ENCODE measurements around the gene PAM16.
A peak's percentile ranks its signal among the peaks of the same experiment; 100 is the strongest.

The PAM16 gene

DNA sequence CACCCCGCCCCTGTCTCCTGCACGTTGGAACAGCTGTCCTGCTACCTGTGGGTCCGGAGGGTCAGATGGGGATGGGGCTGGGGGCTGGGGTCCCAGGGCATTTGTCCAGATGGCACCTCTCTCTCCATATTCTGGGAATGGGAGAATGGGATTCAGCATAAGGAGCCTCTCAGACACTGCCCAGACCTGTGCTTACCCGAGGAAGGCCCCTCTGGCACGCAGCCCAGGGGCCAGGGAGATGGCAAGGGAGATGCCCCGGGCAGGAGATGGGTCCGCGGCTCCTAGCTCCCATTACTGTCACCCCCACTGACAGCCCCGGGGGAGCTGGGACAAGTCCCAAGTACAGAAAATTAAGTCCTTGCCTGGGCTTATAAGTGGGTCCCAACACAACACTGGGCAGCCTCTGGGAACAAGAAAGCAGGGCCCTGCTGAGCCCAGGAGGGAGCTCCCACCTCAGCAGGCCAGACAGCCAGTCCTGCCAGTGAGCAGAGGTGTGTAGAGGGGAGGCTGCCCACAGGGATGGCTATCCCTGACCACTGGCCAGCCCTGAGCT lies 22.3 kb upstream of the PAM16 start:
- 81% methylated on average over 7 of the region's 9 CpGs for WGBS (ENCODE audit: insufficient coverage)
- Histone ChIP-seq H3K4me3 (ENCODE audit: control insufficient read depth in 1 of 7, extremely low read depth in 1 of 7, insufficient read depth in 4 of 7, low read depth in 2 of 7, low read length in 6 of 7) (no peak overlapping the region), H3K27ac (ENCODE audit: insufficient read depth in 1 of 2, low read depth in 1 of 2, low read length in 2 of 2, poor library complexity in 1 of 2, severe bottlenecking in 2 of 2) (no peak overlapping the region), H3K36me3 (ENCODE audit: control insufficient read depth in 4 of 4, insufficient read depth in 4 of 4, low read length in 3 of 4) (peaks cover 0 to 18% (median 4%) of the 10 kb centered on the region in 4 experiments), H3K9me3 (ENCODE audit: control extremely low read depth in 1 of 5, control insufficient read depth in 4 of 5, insufficient read depth in 2 of 5, low read depth in 1 of 5, low read length in 4 of 5) (no peaks in the 10 kb centered on the region), H3K4me1 (ENCODE audit: control extremely low read depth in 1 of 4, control insufficient read depth in 4 of 4, insufficient read depth in 4 of 4, low read length in 3 of 4) (peaks cover 0 to 15% (median 12%) of the 10 kb centered on the region in 4 experiments), H3K27me3 (replicated peaks in 2 of 5; ENCODE audit: control insufficient read depth in 4 of 5, insufficient read depth in 5 of 5, low read length in 4 of 5) (peaks cover 0 to 8% (median 0%) of the 10 kb centered on the region in 5 experiments)
- CTCF ChIA-PET: interaction anchor here (1.0 to 2.3 kb wide), 2 partner anchors 29 to 31 kb away, joined by 3 to 10 read pairs; no protein-coding TSS in a partner anchor
- POLR2A ChIA-PET: no interaction called here
- no peak for DNase-seq

GRCh38 chr16:4372578-4373355 lies 21.6 kb upstream of the PAM16 start:
- H3K27ac ChIP-seq (ENCODE audit: insufficient read depth in 1 of 2, low read depth in 1 of 2, low read length in 2 of 2, poor library complexity in 1 of 2, severe bottlenecking in 2 of 2): no peak overlapping the region
- DNase-seq: no peak
- peaks cover 0 to 18% (median 4%) of the 10 kb centered on the region in 4 experiments for H3K36me3 ChIP-seq (ENCODE audit: control insufficient read depth in 4 of 4, insufficient read depth in 4 of 4, low read length in 3 of 4)
- H3K4me3 ChIP-seq (ENCODE audit: control insufficient read depth in 1 of 7, extremely low read depth in 1 of 7, insufficient read depth in 4 of 7, low read depth in 2 of 7, low read length in 6 of 7): peak overlapping the region in 3 of 7 experiments; percentile 52 to 68 (median 60)
- peaks cover 0 to 15% (median 12%) of the 10 kb centered on the region in 4 experiments for H3K4me1 ChIP-seq (ENCODE audit: control extremely low read depth in 1 of 4, control insufficient read depth in 4 of 4, insufficient read depth in 4 of 4, low read length in 3 of 4)
- 92% methylated on average over 5 of the region's 10 CpGs for WGBS (ENCODE audit: insufficient coverage)
- ChIA-PET POLR2A (no interaction called here), CTCF (interaction anchor here (1.0 to 2.3 kb wide), 2 partner anchors 30 to 31 kb away, joined by 3 to 10 read pairs; no protein-coding TSS in a partner anchor)
- H3K27me3 ChIP-seq (replicated peaks in 2 of 5; ENCODE audit: control insufficient read depth in 4 of 5, insufficient read depth in 5 of 5, low read length in 4 of 5): peaks cover 0 to 8% (median 0%) of the 10 kb centered on the region in 5 experiments
- H3K9me3 ChIP-seq (ENCODE audit: control extremely low read depth in 1 of 5, control insufficient read depth in 4 of 5, insufficient read depth in 2 of 5, low read depth in 1 of 5, low read length in 4 of 5): no peaks in the 10 kb centered on the region

- DNase-seq: peak; percentile 18 to 54 (median 51)
- H3K27me3 ChIP-seq (replicated peaks in 2 of 5; ENCODE audit: control insufficient read depth in 4 of 5, insufficient read depth in 5 of 5, low read length in 4 of 5): peaks cover 0 to 8% (median 0%) of the 10 kb centered on the region in 5 experiments
- ChIA-PET CTCF (interaction anchor here (2.3 kb wide), 1 partner anchor 31 kb away, joined by 10 read pairs; no protein-coding TSS in a partner anchor), POLR2A (interaction anchor here (0.5 kb wide), 1 partner anchor 71 kb away, joined by 3 read pairs; no protein-coding TSS in a partner anchor)
- peaks cover 0 to 15% (median 12%) of the 10 kb centered on the region in 4 experiments for H3K4me1 ChIP-seq (ENCODE audit: control extremely low read depth in 1 of 4, control insufficient read depth in 4 of 4, insufficient read depth in 4 of 4, low read length in 3 of 4)
- H3K9me3 ChIP-seq (ENCODE audit: control extremely low read depth in 1 of 5, control insufficient read depth in 4 of 5, insufficient read depth in 2 of 5, low read depth in 1 of 5, low read length in 4 of 5): no peaks in the 10 kb centered on the region
- WGBS (ENCODE audit: insufficient coverage): 10% methylated on average over 23 of the region's 43 CpGs
- H3K36me3 ChIP-seq (ENCODE audit: control insufficient read depth in 4 of 4, insufficient read depth in 4 of 4, low read length in 3 of 4): peaks cover 0 to 20% (median 8%) of the 10 kb centered on the region in 4 experiments
- H3K4me3 ChIP-seq (ENCODE audit: control insufficient read depth in 1 of 7, extremely low read depth in 1 of 7, insufficient read depth in 4 of 7, low read depth in 2 of 7, low read length in 6 of 7): peak overlapping the region; percentile 24 to 68 (median 52)
- H3K27ac ChIP-seq (ENCODE audit: insufficient read depth in 1 of 2, low read depth in 1 of 2, low read length in 2 of 2, poor library complexity in 1 of 2, severe bottlenecking in 2 of 2): no peak overlapping the region
These were observed 21.0 kb upstream of the PAM16 start for GRCh38 chr16:4372001-4372577.

DNA sequence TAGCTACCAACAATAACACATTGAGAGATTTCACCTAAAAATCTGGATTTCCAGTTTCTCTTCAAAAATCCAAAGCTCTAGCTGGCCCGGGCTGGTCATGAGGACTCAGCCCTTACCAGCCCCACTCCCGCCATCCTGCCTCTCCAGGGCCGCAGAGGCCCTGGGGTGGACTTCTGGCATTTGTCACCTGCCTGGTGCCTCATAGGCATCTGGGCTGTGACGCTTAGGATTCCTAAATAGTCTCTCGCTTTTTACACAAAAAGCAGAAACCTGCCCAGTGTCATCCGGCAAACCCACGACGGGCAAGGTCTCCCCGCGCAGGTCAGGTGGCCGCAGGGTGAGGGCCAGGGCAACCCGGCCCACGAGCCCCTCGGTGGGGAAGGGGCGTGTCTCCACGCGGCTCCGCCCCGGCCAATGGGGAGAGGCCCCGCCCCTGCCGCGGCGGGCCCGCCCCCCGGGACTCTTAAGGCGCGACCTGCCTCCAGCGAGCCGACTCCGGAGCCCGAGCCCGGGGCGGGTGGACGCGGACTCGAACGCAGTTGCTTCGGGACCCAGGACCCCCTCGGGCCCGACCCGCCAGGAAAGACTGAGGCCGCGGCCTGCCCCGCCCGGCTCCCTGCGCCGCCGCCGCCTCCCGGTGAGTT lies 20.4 kb upstream of the PAM16 start, which contains the start of gene VASN:
Gene VASN, plus strand, starts transcription at position 492 of the 644 bp plus-strand sequence. CDS start 9,030 bp downstream, outside the sequence.
- H3K27ac ChIP-seq (ENCODE audit: insufficient read depth in 1 of 2, low read depth in 1 of 2, low read length in 2 of 2, poor library complexity in 1 of 2, severe bottlenecking in 2 of 2): no peak within 1 kb of the TSS
- WGBS (ENCODE audit: insufficient coverage): 8% methylated on average over 41 of the region's 50 CpGs
- peaks cover 0 to 15% (median 12%) of the 10 kb centered on the region in 4 experiments for H3K4me1 ChIP-seq (ENCODE audit: control extremely low read depth in 1 of 4, control insufficient read depth in 4 of 4, insufficient read depth in 4 of 4, low read length in 3 of 4)
- no peaks in the 10 kb centered on the region for H3K9me3 ChIP-seq (ENCODE audit: control extremely low read depth in 1 of 5, control insufficient read depth in 4 of 5, insufficient read depth in 2 of 5, low read depth in 1 of 5, low read length in 4 of 5)
- ChIA-PET POLR2A (interaction anchor here (0.5 kb wide), 1 partner anchor 71 kb away, joined by 3 read pairs; no protein-coding TSS in a partner anchor), CTCF (interaction anchor here (0.9 to 2.4 kb wide), 5 partner anchors 12 to 31 kb away, joined by 3 to 7 read pairs (median 4); no protein-coding TSS in a partner anchor)
- DNase-seq: peak; percentile 52 to 65 (median 63)
- H3K36me3 ChIP-seq (ENCODE audit: control insufficient read depth in 4 of 4, insufficient read depth in 4 of 4, low read length in 3 of 4): peaks cover 0 to 18% (median 12%) of the 10 kb centered on the region in 4 experiments
- H3K27me3 ChIP-seq (replicated peaks in 2 of 5; ENCODE audit: control insufficient read depth in 4 of 5, insufficient read depth in 5 of 5, low read length in 4 of 5): peaks cover 0 to 8% (median 0%) of the 10 kb centered on the region in 5 experiments
- peak within 1 kb of the TSS; percentile 24 to 68 (median 52) for H3K4me3 ChIP-seq (ENCODE audit: control insufficient read depth in 1 of 7, extremely low read depth in 1 of 7, insufficient read depth in 4 of 7, low read depth in 2 of 7, low read length in 6 of 7)

- ChIA-PET POLR2A (no interaction called here), CTCF (interaction anchor here (0.9 to 2.4 kb wide), 7 partner anchors 11 to 32 kb away, joined by 3 to 7 read pairs (median 3); partner anchors contain the start of gene PAM16)
- H3K36me3 ChIP-seq (ENCODE audit: control insufficient read depth in 4 of 4, insufficient read depth in 4 of 4, low read length in 3 of 4): peaks cover 0 to 19% (median 11%) of the 10 kb centered on the region in 4 experiments
- no peak overlapping the region for H3K27ac ChIP-seq (ENCODE audit: insufficient read depth in 1 of 2, low read depth in 1 of 2, low read length in 2 of 2, poor library complexity in 1 of 2, severe bottlenecking in 2 of 2)
- H3K4me3 ChIP-seq (ENCODE audit: control insufficient read depth in 1 of 7, extremely low read depth in 1 of 7, insufficient read depth in 4 of 7, low read depth in 2 of 7, low read length in 6 of 7): no peak overlapping the region
- peaks cover 0 to 15% (median 12%) of the 10 kb centered on the region in 4 experiments for H3K4me1 ChIP-seq (ENCODE audit: control extremely low read depth in 1 of 4, control insufficient read depth in 4 of 4, insufficient read depth in 4 of 4, low read length in 3 of 4)
- no peak for DNase-seq
- H3K9me3 ChIP-seq (ENCODE audit: control extremely low read depth in 1 of 5, control insufficient read depth in 4 of 5, insufficient read depth in 2 of 5, low read depth in 1 of 5, low read length in 4 of 5): no peaks in the 10 kb centered on the region
- WGBS (ENCODE audit: insufficient coverage): 95% methylated on average over 11 of the region's 14 CpGs
- peaks cover 0 to 8% (median 0%) of the 10 kb centered on the region in 5 experiments for H3K27me3 ChIP-seq (replicated peaks in 2 of 5; ENCODE audit: control insufficient read depth in 4 of 5, insufficient read depth in 5 of 5, low read length in 4 of 5)
These were observed 19.6 kb upstream of the PAM16 start for GRCh38 chr16:4370570-4371356.

GRCh38 chr16:4370151-4370550 lies 19.0 kb upstream of the PAM16 start:
- H3K4me3 ChIP-seq (ENCODE audit: control insufficient read depth in 1 of 7, extremely low read depth in 1 of 7, insufficient read depth in 4 of 7, low read depth in 2 of 7, low read length in 6 of 7): no peak overlapping the region
- WGBS (ENCODE audit: insufficient coverage): 94% methylated on average over 3 of the region's 3 CpGs
- no peaks in the 10 kb centered on the region for H3K9me3 ChIP-seq (ENCODE audit: control extremely low read depth in 1 of 5, control insufficient read depth in 4 of 5, insufficient read depth in 2 of 5, low read depth in 1 of 5, low read length in 4 of 5)
- H3K4me1 ChIP-seq (ENCODE audit: control extremely low read depth in 1 of 4, control insufficient read depth in 4 of 4, insufficient read depth in 4 of 4, low read length in 3 of 4): peaks cover 0 to 15% (median 12%) of the 10 kb centered on the region in 4 experiments
- peaks cover 0 to 25% (median 13%) of the 10 kb centered on the region in 4 experiments for H3K36me3 ChIP-seq (ENCODE audit: control insufficient read depth in 4 of 4, insufficient read depth in 4 of 4, low read length in 3 of 4)
- H3K27me3 ChIP-seq (replicated peaks in 2 of 5; ENCODE audit: control insufficient read depth in 4 of 5, insufficient read depth in 5 of 5, low read length in 4 of 5): peaks cover 0 to 8% (median 0%) of the 10 kb centered on the region in 5 experiments
- DNase-seq: no peak
- POLR2A ChIA-PET: no interaction called here
- no peak overlapping the region for H3K27ac ChIP-seq (ENCODE audit: insufficient read depth in 1 of 2, low read depth in 1 of 2, low read length in 2 of 2, poor library complexity in 1 of 2, severe bottlenecking in 2 of 2)
- CTCF ChIA-PET: interaction anchor here (0.9 to 2.4 kb wide), 7 partner anchors 11 to 35 kb away, joined by 3 to 7 read pairs (median 4); partner anchors contain the start of gene PAM16
